Ascending aorta (tissue), 2 donors: ENCODE results near the gene ZNF841. TPM values are rescaled to one million over a fixed set of nuclear protein-coding genes. Genes with fewer than 3 reads are reported as not detected.
A peak's percentile ranks its signal among the peaks of the same experiment; 100 is the strongest.
"Not testable (repeated sequence)": the region's sequence is repeated elsewhere in the genome, so short reads cannot be mapped to it uniquely, and the experiment has no call there.

Experiments
- DNase-seq, 2 donors: peaks; one replicate each; pipeline ENCODE4 v3.0.0-alpha.2; 2019; ENCODE audit warnings: low spot score in 2 of 2
- H3K27ac ChIP-seq, 2 donors: fragments of 200-600 bp; sonication (generic); one replicate each; pipeline ENCODE4 v1.5.1; 2016 to 2017; ENCODE audit warnings: mild to moderate bottlenecking in 1 of 2
- H3K27me3 ChIP-seq: fragments of 200-600 bp; sonication (generic); one replicate; pipeline ENCODE4 v1.5.1; 2017
- H3K36me3 ChIP-seq, 2 donors: fragments of 200-600 bp; sonication (generic); one replicate each; pipeline ENCODE4 v1.5.1; 2016
- H3K4me1 ChIP-seq, 2 donors: fragments of 200-600 bp; sonication (generic); one replicate each; pipeline ENCODE4 v1.5.1; 2016 to 2017; ENCODE audit warnings: mild to moderate bottlenecking in 1 of 2
- H3K4me3 ChIP-seq, 2 donors: fragments of 200-600 bp; sonication (generic); one replicate each; pipeline ENCODE4 v1.5.1; 2016 to 2017; ENCODE audit warnings: mild to moderate bottlenecking in 1 of 2
- H3K9me3 ChIP-seq, 2 donors: fragments of 200-600 bp; sonication (generic); one replicate each; pipeline ENCODE4 v1.5.1; 2016
- CTCF ChIP-seq, 3 experiments: fragments of 200-600 bp in 2 of 3; fragments of 450-650 bp in 1 of 3; sonication (generic) in 2 of 3; IDR thresholded peaks; one replicate each; pipeline ENCODE4 v1.5.1; 2016 to 2019; ENCODE audit warnings: antibody characterized with exemption in 3 of 3, mild to moderate bottlenecking in 1 of 3, moderate library complexity in 1 of 3
- intact Hi-C: fragments of 100-400 bp; cut with DNase I; formaldehyde crosslinking; loops from one replicate; pipeline ENCODE4 v1.15.1; 2023
- total RNA-seq: library from RNA; depleted of rRNA; stranded (reverse); fragments of >200 nt; gene quantifications from one replicate; pipeline ENCODE4 v1.1.0, GENCODE V29; 2016

ZNF841 gene
- total RNA-seq, 1 donor from 2014 or later: 6.9 TPM

DNA sequence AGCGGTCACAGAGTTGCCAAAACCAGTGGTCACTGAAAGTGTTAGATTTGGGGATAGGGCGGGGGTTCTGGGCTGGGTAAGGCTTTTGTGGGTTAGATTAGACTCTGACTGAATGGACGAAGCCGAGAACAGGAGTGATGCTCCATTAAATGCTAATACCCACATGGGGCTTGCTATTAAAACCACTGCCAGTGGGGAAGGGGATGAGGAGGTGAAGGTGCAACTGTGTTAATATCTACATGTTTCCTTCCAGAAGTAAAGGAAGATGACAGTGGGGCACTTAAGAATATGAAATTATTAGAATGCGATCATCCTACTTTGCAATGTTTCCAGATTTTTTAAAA lies 66.8 kb downstream of the ZNF841 start:
- intact Hi-C loops: loop anchor here (1.0 to 10.0 kb wide), 6 partner anchors 20 to 1076 kb away; partner anchors contain the start of genes PPP2R1A, ZNF160, ZNF350 and ZNF432
- Histone ChIP-seq H3K4me3 (peak overlapping the region; percentile 81 to 96), H3K27me3 (no peaks in the 10 kb centered on the region), H3K4me1 (peaks cover 0 to 5% of the 10 kb centered on the region in 2 donors), H3K36me3 (peaks cover 27 to 38% of the 10 kb centered on the region in 2 donors), H3K27ac (peak overlapping the region; percentile 94 to 98), H3K9me3 (peaks cover 55 to 67% of the 10 kb centered on the region in 2 donors)
- TF ChIP-seq CTCF (IDR thresholded peaks at IDR 0.05): no peak
- DNase-seq: no peak

DNA sequence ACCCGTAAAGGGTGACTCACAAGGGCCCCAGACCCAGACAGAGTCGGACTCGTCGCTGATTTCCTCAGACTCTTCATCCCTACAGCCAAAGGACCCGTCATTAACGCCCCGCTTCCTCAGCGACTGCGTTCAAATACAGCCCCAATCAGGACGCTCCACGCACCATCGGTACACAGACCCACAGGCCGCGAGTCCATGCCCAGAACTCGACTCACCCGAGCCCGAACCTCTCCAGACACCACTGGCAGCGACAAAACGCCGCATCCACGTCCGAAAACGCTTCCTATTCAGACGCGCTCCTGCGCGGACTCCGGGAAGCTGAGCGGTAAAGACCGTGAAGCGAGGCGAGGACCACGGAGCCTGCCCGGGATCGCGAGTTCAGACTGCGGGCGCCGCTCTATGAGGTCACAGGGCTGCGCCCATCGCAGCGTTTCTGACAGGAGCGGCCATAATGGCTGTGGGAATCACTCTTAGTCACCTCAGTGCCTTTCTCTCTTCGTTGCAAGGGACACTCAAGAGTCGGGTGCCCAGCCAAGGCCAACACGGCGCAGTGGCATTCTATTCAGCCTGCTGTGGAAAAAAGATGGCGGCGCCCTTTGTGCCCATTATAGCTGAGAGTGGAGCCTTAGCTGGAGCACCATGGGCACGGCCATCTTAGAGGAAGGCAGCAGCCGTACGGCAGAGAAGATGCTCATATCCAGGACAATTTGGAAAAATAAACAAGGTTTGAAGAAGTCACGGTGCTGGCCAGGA lies 67.4 kb downstream of the ZNF841 start, which contains the start of gene ZNF614:
Gene ZNF614, minus strand, starts transcription at position 353 of the 753 bp plus-strand sequence. CDS start 2,634 bp downstream, outside the sequence.
- intact Hi-C loops: loop anchor here (1.0 to 10.0 kb wide), 6 partner anchors 19 to 1077 kb away; partner anchors contain the start of genes PPP2R1A, ZNF160, ZNF350 and ZNF432
- Histone ChIP-seq H3K9me3 (peaks cover 54 to 67% of the 10 kb centered on the region in 2 donors), H3K36me3 (peaks cover 29 to 38% of the 10 kb centered on the region in 2 donors), H3K27ac (peak within 1 kb of the TSS; percentile 94 to 98), H3K4me3 (peak within 1 kb of the TSS; percentile 81 to 96), H3K4me1 (peaks cover 0 to 5% of the 10 kb centered on the region in 2 donors), H3K27me3 (no peaks in the 10 kb centered on the region)
- DNase-seq: peak; percentile 71 to 94
- no peak for TF ChIP-seq CTCF (IDR thresholded peaks at IDR 0.05)

DNA sequence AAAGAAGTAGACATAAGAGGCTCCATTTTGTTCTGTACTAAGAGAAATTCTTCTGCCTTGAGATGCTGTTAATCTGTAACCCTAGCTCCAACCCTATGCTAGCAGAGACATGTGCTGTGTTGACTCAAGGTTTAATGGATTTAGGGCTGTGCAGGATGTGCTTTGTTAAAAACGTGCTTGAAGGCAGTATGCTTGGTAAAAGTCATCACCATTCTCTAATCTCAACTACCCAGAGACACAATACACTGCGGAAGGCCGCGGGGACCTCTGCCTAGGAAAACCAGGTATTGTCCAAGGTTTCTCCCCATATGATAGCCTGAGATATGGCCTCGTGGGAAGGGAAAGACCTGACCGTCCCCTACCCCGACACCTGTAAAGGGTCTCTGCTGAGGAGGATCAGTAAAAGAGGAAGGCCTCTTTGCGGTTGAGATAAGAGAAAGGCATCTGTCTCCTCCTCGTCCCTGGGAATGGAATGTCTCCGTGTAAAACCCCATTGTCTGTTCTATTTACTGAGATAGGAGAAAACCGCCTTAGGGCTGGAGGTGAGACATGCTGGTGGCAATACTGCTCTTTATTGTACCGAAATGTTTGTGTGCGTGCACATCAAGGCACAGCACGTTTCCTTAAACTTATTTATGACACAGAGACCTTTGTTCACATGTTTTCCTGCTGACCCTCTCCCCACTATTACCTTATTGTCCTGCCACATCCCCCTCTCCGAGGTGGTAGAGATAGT lies 69.1 kb downstream of the ZNF841 start:
- intact Hi-C loops: loop anchor here (5.0 to 10.0 kb wide), 2 partner anchors 166 to 1078 kb away; partner anchors contain the start of genes PPP2R1A and ZNF160
- H3K4me3 ChIP-seq: peak overlapping the region in 1 of 2 donors; percentile 81

DNA sequence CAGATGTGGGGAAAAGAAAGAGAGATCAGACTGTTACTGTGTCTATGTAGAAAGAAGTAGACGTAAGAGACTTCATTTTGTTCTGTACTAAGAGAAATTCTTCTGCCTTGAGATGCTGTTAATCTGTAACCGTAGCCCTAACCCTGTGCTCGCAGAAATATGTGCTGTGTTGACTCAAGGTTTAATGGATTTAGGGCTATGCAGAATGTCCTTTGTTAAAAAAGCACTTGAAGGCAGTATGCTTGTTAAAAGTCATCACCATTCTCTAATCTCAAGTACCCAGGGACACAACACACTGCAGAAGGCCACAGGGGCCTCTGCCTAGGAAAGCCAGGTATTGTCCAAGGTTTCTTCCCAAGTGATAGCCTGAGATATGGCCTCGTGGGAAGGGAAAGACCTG lies 71.1 kb downstream of the ZNF841 start:
- not testable (repeated sequence) for H3K4me1 ChIP-seq, H3K4me3 ChIP-seq, DNase-seq, H3K27ac ChIP-seq, H3K27me3 ChIP-seq
- peaks cover 65 to 71% of the 10 kb centered on the region in 2 donors for H3K36me3 ChIP-seq
- H3K9me3 ChIP-seq: peaks cover 65 to 71% of the 10 kb centered on the region in 2 donors
- intact Hi-C loops: loop anchor here (10.0 kb wide), 1 partner anchor 1080 kb away; the partner anchor contains the start of gene ZNF160

More for the DNA sequence above, 69.1 kb downstream of the ZNF841 start:
- H3K36me3 ChIP-seq: peaks cover 46 to 51% of the 10 kb centered on the region in 2 donors
- peaks cover 61 to 67% of the 10 kb centered on the region in 2 donors for H3K9me3 ChIP-seq
- not testable (repeated sequence) for H3K27ac ChIP-seq, H3K27me3 ChIP-seq, H3K4me1 ChIP-seq, DNase-seq

DNA sequence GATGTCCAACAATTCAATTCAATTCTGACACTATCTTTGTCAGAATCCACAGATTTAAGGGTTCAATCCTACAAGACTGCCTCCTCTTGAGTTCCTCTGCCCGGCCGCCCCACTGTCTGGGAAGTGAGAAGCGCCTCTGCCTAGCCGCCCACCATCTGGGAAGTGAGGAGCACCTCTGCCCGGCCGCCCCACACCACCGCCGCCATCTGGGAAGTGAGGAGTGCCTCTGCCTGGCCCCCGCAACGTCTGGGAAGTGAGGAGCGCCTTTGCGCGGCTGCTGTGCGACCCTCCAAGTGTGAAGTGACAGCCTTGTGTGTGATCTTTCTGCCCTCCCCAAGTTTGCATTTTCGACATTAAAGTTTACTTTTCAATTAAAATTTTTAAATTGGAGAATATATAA lies 73.4 kb downstream of the ZNF841 start:
- Histone ChIP-seq H3K4me3 (no peak overlapping the region), H3K9me3 (peaks cover 88 to 94% of the 10 kb centered on the region in 2 donors), H3K27ac (no peak overlapping the region), H3K4me1 (peaks cover 0 to 2% of the 10 kb centered on the region in 2 donors), H3K27me3 (no peaks in the 10 kb centered on the region), H3K36me3 (peaks cover 87 to 93% of the 10 kb centered on the region in 2 donors)
- DNase-seq: no peak
- intact Hi-C loops: loop anchor here (10.0 kb wide), 1 partner anchor 1083 kb away; the partner anchor contains the start of gene ZNF160
- no peak for TF ChIP-seq CTCF (IDR thresholded peaks at IDR 0.05)

GRCh38 chr19:52020506-52020905 lies 75.1 kb downstream of the ZNF841 start:
- peaks cover 97 to 100% of the 10 kb centered on the region in 2 donors for H3K36me3 ChIP-seq
- H3K4me3 ChIP-seq: peak overlapping the region in 1 of 2 donors; percentile 5

More at GRCh38 chr19:52020506-52020905, 75.1 kb downstream of the ZNF841 start:
- intact Hi-C loops: loop anchor here (10.0 kb wide), 1 partner anchor 1084 kb away; the partner anchor contains the start of gene ZNF160
- DNase-seq: no peak
- no peak overlapping the region for H3K27ac ChIP-seq
- peaks cover 96 to 100% of the 10 kb centered on the region in 2 donors for H3K9me3 ChIP-seq
- no peaks in the 10 kb centered on the region for H3K4me1 ChIP-seq
- no peak for TF ChIP-seq CTCF (IDR thresholded peaks at IDR 0.05)
- H3K27me3 ChIP-seq: no peaks in the 10 kb centered on the region
